Breast epithelium (tissue), 3 donors: ENCODE results near the gene TAF5L.

Experiments
- POLR2A ChIP-seq: fragments of 450-650 bp; IDR thresholded peaks from one replicate; pipeline ENCODE4 v1.6.1; 2016; ENCODE audit warnings: antibody characterized with exemption, mild to moderate bottlenecking, moderate library complexity
- POLR2AphosphoS5 ChIP-seq, 3 donors: sonication (generic); formaldehyde crosslinking; IDR thresholded peaks; one replicate each; pipeline ENCODE4 v1.6.1; 2017; ENCODE audit warnings: antibody characterized with exemption in 3 of 3
- TF ChIP-seq, protein P1 (sequence below), 3 donors: fragments of 450-650 bp; IDR thresholded peaks; one replicate each; pipeline ENCODE4 v1.5.1; 2016 to 2017; ENCODE audit warnings: antibody characterized with exemption in 3 of 3, mild to moderate bottlenecking in 3 of 3, moderate library complexity in 3 of 3

DNA sequence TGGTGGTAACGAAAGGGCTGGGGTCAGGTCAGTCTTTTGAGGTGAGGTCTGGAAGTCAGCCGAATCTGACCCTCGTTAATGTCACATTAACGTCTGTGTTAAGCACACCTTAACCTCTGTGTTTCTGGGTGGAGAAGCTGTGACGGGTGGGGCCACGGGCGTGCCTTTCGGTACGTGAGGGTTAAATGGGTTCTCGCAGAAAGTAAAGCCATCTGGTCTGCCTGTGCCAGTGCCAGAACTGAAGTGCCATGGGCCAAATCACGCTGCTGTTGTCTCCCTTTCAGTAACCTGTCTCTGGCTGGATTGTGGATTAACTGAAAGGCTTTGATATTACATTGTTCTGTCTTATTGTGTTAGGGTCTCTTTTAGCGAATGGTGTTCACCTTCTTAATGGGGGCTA lies 14.5 kb upstream of the TAF5L start:
- TF ChIP-seq POLR2A: no peak
- TF ChIP-seq, protein P1, sequence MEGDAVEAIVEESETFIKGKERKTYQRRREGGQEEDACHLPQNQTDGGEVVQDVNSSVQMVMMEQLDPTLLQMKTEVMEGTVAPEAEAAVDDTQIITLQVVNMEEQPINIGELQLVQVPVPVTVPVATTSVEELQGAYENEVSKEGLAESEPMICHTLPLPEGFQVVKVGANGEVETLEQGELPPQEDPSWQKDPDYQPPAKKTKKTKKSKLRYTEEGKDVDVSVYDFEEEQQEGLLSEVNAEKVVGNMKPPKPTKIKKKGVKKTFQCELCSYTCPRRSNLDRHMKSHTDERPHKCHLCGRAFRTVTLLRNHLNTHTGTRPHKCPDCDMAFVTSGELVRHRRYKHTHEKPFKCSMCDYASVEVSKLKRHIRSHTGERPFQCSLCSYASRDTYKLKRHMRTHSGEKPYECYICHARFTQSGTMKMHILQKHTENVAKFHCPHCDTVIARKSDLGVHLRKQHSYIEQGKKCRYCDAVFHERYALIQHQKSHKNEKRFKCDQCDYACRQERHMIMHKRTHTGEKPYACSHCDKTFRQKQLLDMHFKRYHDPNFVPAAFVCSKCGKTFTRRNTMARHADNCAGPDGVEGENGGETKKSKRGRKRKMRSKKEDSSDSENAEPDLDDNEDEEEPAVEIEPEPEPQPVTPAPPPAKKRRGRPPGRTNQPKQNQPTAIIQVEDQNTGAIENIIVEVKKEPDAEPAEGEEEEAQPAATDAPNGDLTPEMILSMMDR (IDR thresholded peaks at IDR 0.05): no peak
- no peak for TF ChIP-seq POLR2AphosphoS5 (IDR thresholded peaks at IDR 0.05)
